ENCODE results near the gene COL4A2.

- TF ChIP-seq CTCF (IDR thresholded peaks at IDR 0.05; ENCODE audit: low read length) = no peak
- no peak for TF ChIP-seq EZH2 (IDR thresholded peaks at IDR 0.05; ENCODE audit: borderline replicate concordance, low read length)
Measured at GRCh38 chr13:110276553-110276950, 30.5 kb upstream of the COL4A2 start.
